ENCODE measurements around the gene MYL3.
"Not testable (repeated sequence)": the region's sequence is repeated elsewhere in the genome, so short reads cannot be mapped to it uniquely, and the experiment has no call there.

MYL3 gene

DNA sequence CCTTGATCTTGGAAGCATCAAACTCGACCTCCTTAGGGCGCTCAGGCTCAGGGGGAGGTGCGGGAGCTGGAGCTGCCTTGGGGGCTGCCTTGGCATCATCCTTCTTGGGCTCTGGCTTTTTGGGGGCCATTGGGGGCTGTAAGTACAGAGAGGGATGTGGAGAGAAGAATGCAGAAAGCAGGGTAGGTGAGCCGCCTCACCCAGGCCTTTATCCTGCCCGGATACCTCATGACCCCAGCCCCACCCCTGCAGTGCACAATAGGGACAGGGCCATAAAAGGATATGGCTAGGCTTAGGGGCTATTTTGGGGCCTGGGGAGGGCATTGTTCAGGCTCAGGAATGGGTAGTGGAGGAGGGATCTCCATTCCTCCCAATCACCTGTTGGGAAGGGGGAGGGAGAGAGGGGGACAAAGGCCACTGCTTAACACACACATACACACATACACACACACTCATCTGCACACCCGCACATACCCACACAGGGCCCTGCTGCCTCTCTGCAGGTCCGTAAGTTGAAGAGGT lies at the start of gene MYL3:
Gene MYL3 (minus strand): TSS at position 184 of the 522 bp plus-strand sequence. CDS start 54 bp downstream, at position 130.
- Histone ChIP-seq H3K27me3 (ENCODE audit: control insufficient read depth, insufficient read depth, low read length) (no peaks in the 10 kb centered on the region), H3K27ac (ENCODE audit: low read depth, low read length) (no peak within 1 kb of the TSS), H3K4me3 (ENCODE audit: low read length) (no peak within 1 kb of the TSS), H3K4me1 (ENCODE audit: control insufficient read depth, insufficient read depth, low read length) (peaks cover 14% of the 10 kb centered on the region), H3K36me3 (ENCODE audit: control insufficient read depth, insufficient read depth, low read length) (no peaks in the 10 kb centered on the region), H3K9ac (ENCODE audit: low read length) (no peak within 1 kb of the TSS)

GRCh38 chr3:46912986-46913385 lies 49.7 kb upstream of the MYL3 start:
- Histone ChIP-seq H3K36me3 (ENCODE audit: control insufficient read depth, insufficient read depth, low read length) (no peaks in the 10 kb centered on the region), H3K27ac (ENCODE audit: low read depth, low read length) (no peak overlapping the region), H3K9ac (ENCODE audit: low read length) (no peak overlapping the region), H3K27me3 (ENCODE audit: control insufficient read depth, insufficient read depth, low read length) (peaks cover 3% of the 10 kb centered on the region), H3K4me3 (ENCODE audit: low read length) (no peak overlapping the region), H3K4me1 (ENCODE audit: control insufficient read depth, insufficient read depth, low read length) (peaks cover 8% of the 10 kb centered on the region)

DNA sequence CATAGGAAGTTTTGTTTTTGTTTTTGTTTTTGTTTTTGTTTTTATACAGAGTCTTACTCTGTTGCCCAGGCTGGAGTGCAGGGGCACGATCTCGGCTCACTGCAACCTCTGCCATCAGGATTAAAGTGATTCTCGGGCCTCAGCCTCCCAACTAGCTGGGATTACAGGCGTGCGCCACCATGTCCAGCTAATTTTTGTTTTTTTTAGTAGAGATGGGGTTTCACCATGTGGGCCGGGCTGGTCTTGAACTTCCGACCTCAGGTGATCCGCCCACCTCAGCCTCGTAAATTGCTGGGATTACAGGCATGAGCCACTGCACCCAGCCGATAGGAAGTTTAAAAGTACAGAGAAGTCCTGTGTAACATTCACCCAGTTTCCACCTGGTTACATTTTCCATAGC lies 47.7 kb upstream of the MYL3 start:
- H3K36me3 ChIP-seq (ENCODE audit: control insufficient read depth, insufficient read depth, low read length); H3K27me3 ChIP-seq (ENCODE audit: control insufficient read depth, insufficient read depth, low read length); H3K4me1 ChIP-seq (ENCODE audit: control insufficient read depth, insufficient read depth, low read length); H3K4me3 ChIP-seq (ENCODE audit: low read length); H3K27ac ChIP-seq (ENCODE audit: low read depth, low read length); H3K9ac ChIP-seq (ENCODE audit: low read length): not testable (repeated sequence)

- H3K4me3 ChIP-seq (ENCODE audit: low read length), result no peak overlapping the region
These were observed 47.0 kb upstream of the MYL3 start for GRCh38 chr3:46910166-46910760.

DNA sequence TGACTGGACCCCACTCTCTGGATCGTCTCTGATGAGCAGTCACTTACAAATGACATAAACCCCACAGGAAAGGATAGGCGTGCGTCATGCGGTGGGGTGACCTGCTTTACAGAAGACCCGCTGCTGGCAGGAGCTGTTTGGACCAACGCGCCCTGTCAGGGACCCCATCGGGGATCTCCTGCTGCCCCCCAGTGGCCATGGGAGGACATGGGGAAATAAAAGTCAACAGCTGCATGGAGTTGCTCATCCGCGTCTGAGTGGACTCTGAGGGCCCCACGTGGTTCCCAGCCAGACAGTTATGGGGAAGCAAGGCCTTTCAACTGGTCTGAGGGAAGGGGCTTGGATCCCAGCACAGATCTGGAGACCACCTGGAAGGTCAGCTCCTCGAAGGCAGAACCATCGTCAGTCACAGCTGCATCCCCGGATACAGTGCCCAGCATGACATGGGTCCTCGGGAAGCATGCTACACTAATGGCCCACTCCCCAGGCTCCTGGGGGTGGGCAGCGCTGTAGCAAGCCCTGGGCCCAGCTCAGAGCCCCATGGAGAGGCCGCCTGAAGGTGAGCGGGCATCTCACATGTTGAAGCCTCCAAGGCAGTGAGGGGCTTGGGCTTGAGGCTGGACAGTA lies 46.4 kb upstream of the MYL3 start:
- Histone ChIP-seq H3K27ac (ENCODE audit: low read depth, low read length) (no peak overlapping the region), H3K4me3 (ENCODE audit: low read length) (peak overlapping the region; percentile 30), H3K9ac (ENCODE audit: low read length) (no peak overlapping the region), H3K27me3 (ENCODE audit: control insufficient read depth, insufficient read depth, low read length) (peaks cover 5% of the 10 kb centered on the region), H3K4me1 (ENCODE audit: control insufficient read depth, insufficient read depth, low read length) (peaks cover 8% of the 10 kb centered on the region), H3K36me3 (ENCODE audit: control insufficient read depth, insufficient read depth, low read length) (no peaks in the 10 kb centered on the region)

More at GRCh38 chr3:46910166-46910760, 47.0 kb upstream of the MYL3 start:
- Histone ChIP-seq H3K9ac (ENCODE audit: low read length) (no peak overlapping the region), H3K27ac (ENCODE audit: low read depth, low read length) (no peak overlapping the region), H3K36me3 (ENCODE audit: control insufficient read depth, insufficient read depth, low read length) (no peaks in the 10 kb centered on the region), H3K4me1 (ENCODE audit: control insufficient read depth, insufficient read depth, low read length) (peaks cover 8% of the 10 kb centered on the region), H3K27me3 (ENCODE audit: control insufficient read depth, insufficient read depth, low read length) (peaks cover 5% of the 10 kb centered on the region)

- H3K27ac ChIP-seq (ENCODE audit: low read depth, low read length), result no peak overlapping the region
- H3K36me3 ChIP-seq (ENCODE audit: control insufficient read depth, insufficient read depth, low read length), result no peaks in the 10 kb centered on the region
- no peak overlapping the region for H3K9ac ChIP-seq (ENCODE audit: low read length)
- peak overlapping the region; percentile 30 for H3K4me3 ChIP-seq (ENCODE audit: low read length)
- peaks cover 8% of the 10 kb centered on the region for H3K4me1 ChIP-seq (ENCODE audit: control insufficient read depth, insufficient read depth, low read length)
- H3K27me3 ChIP-seq (ENCODE audit: control insufficient read depth, insufficient read depth, low read length), result peaks cover 5% of the 10 kb centered on the region
These were observed 45.8 kb upstream of the MYL3 start for GRCh38 chr3:46908986-46909534.

DNA sequence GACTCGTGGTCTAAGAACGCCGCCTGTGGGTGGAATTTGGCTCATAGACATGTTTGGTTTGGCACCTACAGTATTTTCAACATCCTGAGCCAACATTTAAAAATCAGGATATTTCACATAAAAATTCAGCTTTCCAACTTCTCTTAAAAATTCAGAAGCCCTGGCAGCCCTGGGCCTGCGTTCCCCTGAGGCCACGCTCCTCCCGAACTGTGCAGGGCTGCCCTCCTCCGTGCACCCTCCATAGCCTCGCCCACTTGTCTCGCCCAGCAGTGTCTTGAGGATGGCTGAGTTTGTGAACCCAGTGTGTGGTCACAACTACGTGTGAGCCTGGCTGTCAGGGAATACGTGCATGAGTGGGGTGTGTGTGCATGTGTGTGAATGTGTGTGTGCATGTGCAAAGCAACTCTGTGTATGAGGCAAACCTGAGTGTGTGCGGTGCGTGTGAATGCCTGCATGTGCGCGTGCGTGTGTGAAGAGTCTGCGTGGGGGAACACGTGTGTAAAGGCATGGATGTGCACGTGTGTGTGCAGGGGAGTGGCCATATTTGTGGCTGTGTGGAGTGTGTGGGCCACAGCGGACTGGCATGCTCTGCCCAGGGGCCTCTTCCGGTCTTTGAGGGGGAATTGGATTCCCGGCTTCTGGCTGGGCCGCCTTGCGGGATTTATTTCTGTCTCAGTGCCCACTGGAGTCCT lies 45.2 kb upstream of the MYL3 start:
- Histone ChIP-seq H3K4me3 (ENCODE audit: low read length) (no peak overlapping the region), H3K36me3 (ENCODE audit: control insufficient read depth, insufficient read depth, low read length) (no peaks in the 10 kb centered on the region), H3K9ac (ENCODE audit: low read length) (no peak overlapping the region), H3K27ac (ENCODE audit: low read depth, low read length) (no peak overlapping the region), H3K27me3 (ENCODE audit: control insufficient read depth, insufficient read depth, low read length) (peaks cover 5% of the 10 kb centered on the region), H3K4me1 (ENCODE audit: control insufficient read depth, insufficient read depth, low read length) (peaks cover 8% of the 10 kb centered on the region)

DNA sequence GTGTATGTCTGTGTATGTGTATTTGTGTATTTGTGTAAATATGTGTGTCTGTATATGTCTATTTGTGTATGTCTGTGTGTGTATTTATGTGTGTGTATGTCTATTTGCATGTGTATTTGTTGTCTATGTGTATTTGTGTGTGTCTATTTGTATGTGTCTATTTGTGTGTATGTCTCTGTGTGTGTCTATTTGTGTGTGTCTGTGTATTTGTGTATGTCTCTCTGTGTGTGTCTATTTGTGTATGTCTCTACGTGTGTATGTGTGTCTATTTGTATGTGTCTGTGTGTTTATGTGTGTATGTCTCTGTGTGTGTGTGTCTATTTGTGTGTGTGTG lies 44.7 kb upstream of the MYL3 start:
- H3K4me3 ChIP-seq (ENCODE audit: low read length), result no peak overlapping the region
- H3K4me1 ChIP-seq (ENCODE audit: control insufficient read depth, insufficient read depth, low read length), result peaks cover 8% of the 10 kb centered on the region
- peaks cover 5% of the 10 kb centered on the region for H3K27me3 ChIP-seq (ENCODE audit: control insufficient read depth, insufficient read depth, low read length)
- no peak overlapping the region for H3K9ac ChIP-seq (ENCODE audit: low read length)
- H3K27ac ChIP-seq (ENCODE audit: low read depth, low read length), result no peak overlapping the region
- no peaks in the 10 kb centered on the region for H3K36me3 ChIP-seq (ENCODE audit: control insufficient read depth, insufficient read depth, low read length)

- Histone ChIP-seq H3K4me1 (ENCODE audit: control insufficient read depth, insufficient read depth, low read length) (peaks cover 8% of the 10 kb centered on the region), H3K4me3 (ENCODE audit: low read length) (no peak overlapping the region), H3K36me3 (ENCODE audit: control insufficient read depth, insufficient read depth, low read length) (no peaks in the 10 kb centered on the region), H3K27ac (ENCODE audit: low read depth, low read length) (no peak overlapping the region), H3K27me3 (ENCODE audit: control insufficient read depth, insufficient read depth, low read length) (peaks cover 5% of the 10 kb centered on the region), H3K9ac (ENCODE audit: low read length) (no peak overlapping the region)
These were observed 44.0 kb upstream of the MYL3 start for GRCh38 chr3:46907271-46907670.

GRCh38 chr3:46906471-46907058 lies 43.3 kb upstream of the MYL3 start:
- peaks cover 5% of the 10 kb centered on the region for H3K27me3 ChIP-seq (ENCODE audit: control insufficient read depth, insufficient read depth, low read length)

GRCh38 chr3:46905661-46906451 lies 42.6 kb upstream of the MYL3 start:
- no peak overlapping the region for H3K27ac ChIP-seq (ENCODE audit: low read depth, low read length)
- no peak overlapping the region for H3K9ac ChIP-seq (ENCODE audit: low read length)
- H3K4me1 ChIP-seq (ENCODE audit: control insufficient read depth, insufficient read depth, low read length), result peaks cover 8% of the 10 kb centered on the region
- peaks cover 5% of the 10 kb centered on the region for H3K27me3 ChIP-seq (ENCODE audit: control insufficient read depth, insufficient read depth, low read length)
- H3K36me3 ChIP-seq (ENCODE audit: control insufficient read depth, insufficient read depth, low read length), result no peaks in the 10 kb centered on the region
- H3K4me3 ChIP-seq (ENCODE audit: low read length), result no peak overlapping the region

More at GRCh38 chr3:46906471-46907058, 43.3 kb upstream of the MYL3 start:
- H3K4me1 ChIP-seq (ENCODE audit: control insufficient read depth, insufficient read depth, low read length), result peaks cover 8% of the 10 kb centered on the region
- no peaks in the 10 kb centered on the region for H3K36me3 ChIP-seq (ENCODE audit: control insufficient read depth, insufficient read depth, low read length)
- H3K9ac ChIP-seq (ENCODE audit: low read length), result no peak overlapping the region
- H3K4me3 ChIP-seq (ENCODE audit: low read length), result no peak overlapping the region
- H3K27ac ChIP-seq (ENCODE audit: low read depth, low read length), result no peak overlapping the region

- peaks cover 5% of the 10 kb centered on the region for H3K27me3 ChIP-seq (ENCODE audit: control insufficient read depth, insufficient read depth, low read length)
- no peak overlapping the region for H3K27ac ChIP-seq (ENCODE audit: low read depth, low read length)
- H3K4me3 ChIP-seq (ENCODE audit: low read length), result no peak overlapping the region
- H3K36me3 ChIP-seq (ENCODE audit: control insufficient read depth, insufficient read depth, low read length), result no peaks in the 10 kb centered on the region
- H3K4me1 ChIP-seq (ENCODE audit: control insufficient read depth, insufficient read depth, low read length), result peaks cover 8% of the 10 kb centered on the region
- H3K9ac ChIP-seq (ENCODE audit: low read length), result no peak overlapping the region
These were observed 41.9 kb upstream of the MYL3 start for GRCh38 chr3:46905213-46905560.
